ENCODE measurements around the gene POFUT1.
"Not testable (repeated sequence)": the region's sequence is repeated elsewhere in the genome, so short reads cannot be mapped to it uniquely, and the experiment has no call there.

The POFUT1 gene

DNA sequence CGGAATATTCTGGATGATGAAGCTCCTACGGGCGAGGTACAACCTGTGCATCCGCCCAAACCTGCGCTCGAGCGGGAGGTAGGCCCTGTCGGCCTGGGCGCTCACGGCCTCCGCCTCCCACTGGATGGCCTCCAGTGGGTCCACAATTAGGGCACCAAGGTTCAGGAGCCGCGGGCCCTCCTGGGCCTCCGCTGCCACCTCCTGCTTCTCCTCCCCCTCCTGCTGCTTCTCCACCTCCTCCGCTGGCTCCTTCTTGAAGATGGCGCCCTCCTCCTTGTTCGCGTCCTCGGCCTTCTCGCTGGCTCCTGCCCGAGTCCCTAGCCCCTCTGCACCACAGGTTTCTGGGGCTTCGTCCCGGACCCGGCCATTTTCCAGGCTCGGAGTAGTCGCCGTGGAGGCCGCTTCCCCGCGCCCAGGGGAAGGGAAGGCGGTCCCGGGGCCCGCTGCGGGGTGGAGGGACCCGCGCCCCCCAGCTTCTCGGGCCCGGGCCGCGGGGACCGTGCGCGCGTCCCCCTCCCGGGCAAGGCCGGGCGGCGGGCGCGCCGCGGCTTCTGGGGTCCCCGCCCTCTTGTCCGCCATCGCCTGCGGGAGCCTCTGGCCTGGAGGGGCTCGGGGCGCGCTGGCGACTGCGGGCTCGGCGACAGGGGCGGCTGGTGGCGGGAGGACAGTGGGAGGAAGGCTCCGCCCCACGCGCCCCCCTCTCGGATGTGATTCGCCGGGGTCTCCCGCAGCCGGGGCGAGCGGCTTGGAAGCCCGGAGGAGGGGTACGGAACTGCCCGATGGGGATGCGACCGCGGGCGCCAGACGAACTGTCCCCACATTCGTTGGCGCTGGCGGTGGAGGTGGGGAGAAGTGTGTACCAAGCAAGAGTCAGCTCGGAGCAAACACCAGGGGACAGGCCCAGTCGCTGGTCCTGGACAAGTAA lies 17.7 kb upstream of the POFUT1 start:
- peak; percentile 29 for DNase-seq (ENCODE audit: low spot score)

DNA sequence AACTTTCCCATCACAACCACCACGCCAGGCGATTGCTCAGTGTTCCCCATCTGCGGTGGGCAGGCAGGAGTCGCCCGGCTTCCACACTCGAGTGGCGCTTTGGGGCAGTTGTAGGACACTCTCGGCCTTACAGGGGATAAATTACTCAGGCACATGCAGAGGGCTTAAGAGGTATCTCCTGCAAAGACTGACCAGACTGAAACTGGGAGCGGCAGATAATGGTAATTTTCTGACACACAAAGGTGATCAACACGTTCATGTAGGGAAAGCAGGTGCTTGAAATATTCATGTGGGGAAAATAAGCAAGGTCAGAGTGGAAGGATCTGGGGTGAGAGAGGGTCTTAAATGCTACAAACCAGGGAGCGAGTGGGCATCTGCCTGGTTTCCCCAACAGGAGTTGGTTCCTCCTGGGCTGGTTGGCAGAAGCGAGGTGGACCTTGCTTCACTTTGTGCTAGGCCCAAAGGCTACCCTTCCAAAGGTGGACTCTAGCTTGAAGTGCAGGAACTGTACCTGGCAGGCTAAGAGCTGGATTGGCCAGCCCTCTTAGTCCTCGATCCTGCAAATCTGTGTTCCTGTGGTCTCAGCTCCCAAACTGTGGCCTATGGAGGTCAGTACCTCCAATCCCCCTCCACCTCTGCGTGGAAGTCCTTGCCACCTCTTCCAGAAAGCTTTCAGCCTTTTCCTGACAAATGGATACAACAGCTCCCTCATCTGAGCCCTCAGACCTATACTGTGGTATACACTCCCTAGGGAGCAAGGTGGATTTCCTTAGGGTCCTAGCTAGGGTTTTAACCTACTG lies 16.9 kb upstream of the POFUT1 start:
- no peak for DNase-seq (ENCODE audit: low spot score)

DNA sequence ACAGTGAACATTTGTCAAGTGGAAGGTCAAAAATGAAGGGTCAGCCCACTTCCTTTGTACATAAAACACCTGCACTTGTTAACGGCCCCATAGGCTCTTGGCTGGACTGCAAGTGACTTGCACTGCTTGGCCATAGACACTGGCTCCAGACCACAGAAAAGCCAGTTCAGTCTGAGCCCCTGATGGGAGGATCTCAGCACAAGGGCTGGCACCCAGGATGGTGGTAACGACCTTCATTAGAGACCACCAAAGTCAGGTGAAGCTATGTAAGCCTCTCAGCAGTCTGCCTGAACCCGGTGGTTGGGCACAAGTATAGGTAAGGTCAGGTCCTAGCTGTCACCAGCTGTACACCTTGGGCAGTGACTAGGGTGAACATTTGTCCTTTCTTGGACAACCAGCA lies 16.3 kb upstream of the POFUT1 start:
- no peak for DNase-seq (ENCODE audit: low spot score)

DNA sequence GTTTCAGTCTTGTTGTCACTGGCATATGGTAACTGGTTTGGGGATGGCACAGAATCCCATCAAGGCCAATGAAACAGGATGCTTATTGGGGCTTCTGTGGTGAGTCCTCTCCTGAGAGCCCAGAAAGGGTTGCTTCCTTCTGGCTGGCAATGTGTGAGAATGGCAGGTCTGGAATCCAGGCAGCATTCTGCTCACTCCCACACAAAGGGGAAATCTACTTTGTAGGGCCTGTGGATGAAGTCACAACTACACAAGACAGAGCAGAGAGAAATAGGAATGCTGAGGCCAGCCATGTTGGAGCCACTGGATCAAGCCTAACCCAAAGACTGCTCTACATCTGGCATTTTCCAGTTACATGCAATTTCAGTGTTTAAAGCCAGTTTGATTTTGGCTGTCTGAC lies 15.8 kb upstream of the POFUT1 start:
- no peak for DNase-seq (ENCODE audit: low spot score)

DNA sequence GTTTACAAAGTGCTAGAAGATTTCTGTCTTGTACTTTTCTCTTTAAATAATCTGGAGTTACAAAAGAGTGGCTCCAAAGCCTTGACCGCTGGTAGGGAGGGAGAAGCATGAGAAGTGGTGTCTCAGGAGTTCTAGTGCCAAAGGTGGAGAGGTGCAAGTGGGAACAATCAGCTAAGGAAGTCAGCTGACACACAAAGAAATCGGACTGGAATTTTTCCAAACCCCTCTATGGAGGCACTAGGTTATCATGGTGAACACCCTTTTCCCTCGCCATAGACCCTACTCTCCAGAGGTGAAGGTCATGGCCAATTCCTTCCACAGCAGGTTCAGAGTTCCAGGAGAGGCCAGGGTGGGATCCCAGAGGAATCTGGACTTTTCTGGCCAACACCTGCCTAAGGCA lies 15.0 kb upstream of the POFUT1 start:
- DNase-seq (ENCODE audit: low spot score) = no peak

DNA sequence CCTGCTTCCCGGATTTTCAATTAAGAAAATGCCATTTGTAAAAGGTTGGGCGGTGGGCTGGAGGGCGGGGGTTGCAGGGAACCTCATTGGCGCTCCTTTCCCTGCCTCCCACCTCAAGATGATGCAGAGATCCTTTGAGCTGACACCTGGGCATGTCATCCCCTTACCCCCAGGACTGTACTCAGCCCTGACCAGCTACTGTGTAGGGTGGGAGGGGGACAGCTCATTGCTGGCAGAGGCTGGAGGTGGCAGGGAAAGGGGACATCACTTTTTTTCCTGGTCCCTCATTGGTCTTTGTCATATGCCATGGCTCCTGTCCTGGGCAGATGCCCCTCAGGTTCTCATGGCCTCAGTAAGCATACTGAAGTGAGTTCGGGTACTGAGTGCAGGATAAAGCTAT lies 14.3 kb upstream of the POFUT1 start:
- DNase-seq (ENCODE audit: low spot score) = not testable (repeated sequence)

DNA sequence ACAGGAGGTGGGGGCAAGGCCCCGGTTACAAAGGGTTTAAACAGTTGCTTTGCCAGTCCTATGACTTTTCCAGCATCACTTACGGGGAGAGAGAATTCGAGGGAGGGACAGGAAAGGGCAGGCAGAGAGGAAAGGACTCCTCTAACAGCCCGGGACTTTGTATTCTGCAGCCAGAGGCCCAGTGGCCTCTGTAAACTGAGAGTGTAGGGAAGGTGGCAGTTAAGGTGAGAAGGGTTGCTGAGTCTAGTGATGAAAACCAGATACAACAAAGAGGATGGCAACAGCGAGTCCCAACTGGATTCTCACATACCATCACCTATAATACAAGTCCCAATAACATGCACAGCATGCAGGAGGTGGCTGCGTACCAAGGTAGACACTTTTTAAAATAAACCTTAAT lies 13.7 kb upstream of the POFUT1 start:
- no peak for DNase-seq (ENCODE audit: low spot score)

DNA sequence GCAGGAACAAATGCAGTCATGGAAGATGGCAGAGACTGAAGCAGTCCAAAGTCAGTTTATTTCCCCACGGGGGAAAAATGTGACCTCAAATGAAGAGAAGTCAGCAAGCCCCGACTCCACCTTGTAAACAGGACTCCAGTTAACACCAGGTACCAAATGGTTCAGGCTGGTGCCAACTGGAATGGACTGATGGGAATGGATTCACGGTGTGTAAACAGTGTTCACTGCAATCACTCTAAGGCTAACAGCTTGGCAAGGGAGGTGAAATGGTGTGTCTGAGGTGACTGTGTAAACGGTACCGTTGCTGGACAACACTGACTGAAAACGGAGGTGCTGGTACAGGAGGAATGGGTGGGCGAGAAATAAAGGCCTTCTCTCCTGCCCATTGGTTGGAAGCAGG lies 12.1 kb upstream of the POFUT1 start:
- no peak for DNase-seq (ENCODE audit: low spot score)

DNA sequence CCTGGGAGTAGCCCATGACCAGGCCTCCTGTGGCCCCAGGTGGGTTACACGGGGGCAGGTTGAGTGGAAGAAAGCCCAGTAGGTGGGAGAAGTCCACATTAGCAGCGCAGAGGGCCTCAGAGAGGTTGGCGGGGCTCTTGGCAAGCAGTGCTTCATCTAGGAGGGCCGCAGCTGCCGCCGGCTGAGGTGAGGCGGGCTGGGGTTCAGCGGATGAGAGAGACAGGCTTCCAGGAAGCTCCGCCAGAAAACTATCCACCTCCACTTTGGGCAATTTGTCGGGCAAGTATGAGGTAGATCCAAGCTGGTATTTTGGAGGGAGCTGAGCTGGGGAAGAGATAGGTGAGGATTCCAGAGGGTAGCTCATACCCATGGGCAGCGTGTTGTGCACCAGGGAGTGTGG lies 11.1 kb upstream of the POFUT1 start:
- DNase-seq (ENCODE audit: low spot score) = not testable (repeated sequence)

DNA sequence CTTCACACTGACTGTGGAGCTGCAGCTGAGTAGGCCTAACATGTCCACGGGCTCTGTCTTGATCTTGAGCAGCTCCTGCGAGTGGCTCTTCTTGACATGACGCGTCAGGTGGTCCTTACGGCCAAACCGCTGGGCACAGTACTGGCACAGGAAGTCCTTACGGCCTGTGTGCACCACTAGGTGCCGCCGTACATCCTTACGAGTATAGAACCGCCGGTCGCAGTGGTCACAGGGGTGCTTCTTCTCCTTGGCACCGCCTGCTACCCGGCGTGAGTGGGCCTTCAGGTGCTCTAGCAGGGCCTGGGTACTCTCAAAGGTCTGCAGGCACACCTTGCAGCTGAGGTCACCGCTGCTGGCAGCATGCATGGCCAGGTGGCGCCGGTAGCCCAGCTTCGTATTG lies 10.5 kb upstream of the POFUT1 start:
- DNase-seq (ENCODE audit: low spot score) = not testable (repeated sequence)

DNA sequence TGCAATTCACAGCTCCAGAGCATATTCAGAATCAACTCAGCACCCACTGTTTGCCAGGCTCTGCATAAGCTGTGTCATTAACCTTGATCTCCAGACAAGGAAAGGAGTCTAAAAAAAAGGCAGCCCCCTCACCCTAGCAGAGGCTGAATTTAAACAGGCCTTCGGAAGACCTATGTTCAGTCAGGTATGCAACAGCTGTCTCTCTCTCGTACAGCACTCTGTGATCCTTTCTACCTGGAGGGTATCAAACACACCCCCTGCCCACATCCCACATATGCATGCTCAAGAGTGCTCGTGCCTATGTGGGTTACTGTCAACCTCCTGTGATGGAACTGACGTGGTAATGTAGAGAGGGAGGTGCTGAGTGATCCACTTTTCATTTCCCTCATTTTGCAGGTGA lies 8.7 kb upstream of the POFUT1 start:
- no peak for DNase-seq (ENCODE audit: low spot score)

DNA sequence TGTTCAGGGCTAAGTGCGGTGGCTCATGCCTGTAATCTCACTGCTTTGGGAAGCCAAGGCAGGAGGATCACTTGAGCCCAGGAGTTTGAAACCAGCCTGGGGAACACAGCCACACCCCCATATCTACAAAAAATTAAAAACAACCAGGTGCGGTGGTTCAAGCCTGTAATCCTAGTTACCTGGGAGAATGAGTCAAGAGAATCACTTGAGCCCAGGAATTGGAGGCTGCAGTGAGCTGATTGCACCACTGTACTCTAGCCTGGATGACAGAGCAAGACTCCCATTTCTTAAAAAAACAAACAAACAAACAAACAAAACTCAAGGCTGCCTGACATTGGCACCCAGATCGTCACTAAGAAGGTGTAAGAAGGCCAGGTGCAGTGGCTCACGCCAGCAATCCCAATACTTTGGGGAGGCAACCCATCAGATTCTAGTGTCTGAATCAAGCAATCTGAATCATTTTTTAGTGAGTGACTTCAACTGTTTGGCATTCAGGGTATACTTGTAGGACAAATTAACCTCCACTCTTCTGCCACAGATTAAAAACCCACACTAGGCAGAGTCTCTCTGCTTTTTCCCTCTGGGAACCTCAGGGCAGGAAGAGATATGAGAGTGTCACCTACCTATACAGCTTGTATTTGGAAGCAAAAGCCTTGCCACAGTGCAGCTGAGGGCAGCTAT lies 6.2 kb upstream of the POFUT1 start:
- DNase-seq (ENCODE audit: low spot score) = no peak

DNA sequence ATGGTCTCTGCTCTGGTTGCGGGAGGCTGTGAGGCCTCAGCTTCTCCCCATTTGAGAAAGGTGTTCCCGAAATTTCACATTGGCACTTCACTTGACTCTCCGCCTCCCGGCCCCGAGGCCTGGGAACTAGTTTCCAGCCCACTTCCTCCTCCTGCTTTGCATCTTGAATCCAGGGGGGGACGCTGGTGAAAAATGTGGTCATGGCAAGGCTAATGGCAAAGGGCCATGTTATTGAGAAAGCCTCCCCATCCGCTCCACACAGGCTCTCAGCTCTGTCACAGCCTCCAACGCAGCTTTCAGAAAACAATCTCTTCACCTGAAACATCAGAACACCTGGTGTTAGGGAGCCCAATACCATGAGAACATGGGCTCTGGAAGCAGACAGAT lies 5.7 kb upstream of the POFUT1 start:
- DNase-seq (ENCODE audit: low spot score) = no peak

DNA sequence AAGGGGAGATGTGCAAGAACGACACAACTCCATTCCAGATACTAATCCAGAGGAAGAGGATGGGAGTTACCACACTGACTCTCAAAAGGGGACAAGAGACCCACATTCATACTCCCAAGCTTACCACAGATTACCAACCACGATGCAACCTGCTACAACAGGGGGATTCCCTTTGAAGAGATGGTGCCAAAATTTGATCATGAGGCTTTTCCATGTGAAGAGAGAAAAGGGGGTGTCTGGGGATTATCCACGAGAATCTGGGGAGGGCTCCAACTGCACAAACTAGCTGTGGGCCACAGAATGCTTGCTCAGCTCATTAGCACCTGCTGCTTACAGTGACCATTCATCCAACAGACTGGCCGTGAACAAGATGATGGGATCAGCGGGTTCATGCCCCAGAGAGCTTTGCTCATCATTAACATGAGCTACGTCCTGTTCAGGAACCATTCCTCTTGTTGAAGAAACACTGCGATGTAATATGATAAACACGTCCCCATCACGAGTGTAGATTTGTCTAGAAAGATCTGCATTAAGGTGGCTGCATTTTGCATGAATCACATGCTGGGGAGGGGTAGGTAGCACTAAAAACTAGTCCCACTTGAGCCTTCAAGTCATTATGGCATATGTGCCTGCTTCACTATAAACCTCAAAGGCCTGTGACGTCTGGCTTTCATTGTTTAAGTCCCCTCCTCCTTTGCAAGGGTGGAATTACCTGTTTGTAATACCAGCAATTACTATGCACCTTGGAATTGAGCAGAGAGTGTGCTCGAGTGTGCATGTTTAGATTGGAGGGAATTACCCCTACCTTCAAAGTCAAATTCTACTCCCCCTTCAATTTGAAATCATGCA lies 4.1 kb upstream of the POFUT1 start:
- DNase-seq (ENCODE audit: low spot score) = no peak

DNA sequence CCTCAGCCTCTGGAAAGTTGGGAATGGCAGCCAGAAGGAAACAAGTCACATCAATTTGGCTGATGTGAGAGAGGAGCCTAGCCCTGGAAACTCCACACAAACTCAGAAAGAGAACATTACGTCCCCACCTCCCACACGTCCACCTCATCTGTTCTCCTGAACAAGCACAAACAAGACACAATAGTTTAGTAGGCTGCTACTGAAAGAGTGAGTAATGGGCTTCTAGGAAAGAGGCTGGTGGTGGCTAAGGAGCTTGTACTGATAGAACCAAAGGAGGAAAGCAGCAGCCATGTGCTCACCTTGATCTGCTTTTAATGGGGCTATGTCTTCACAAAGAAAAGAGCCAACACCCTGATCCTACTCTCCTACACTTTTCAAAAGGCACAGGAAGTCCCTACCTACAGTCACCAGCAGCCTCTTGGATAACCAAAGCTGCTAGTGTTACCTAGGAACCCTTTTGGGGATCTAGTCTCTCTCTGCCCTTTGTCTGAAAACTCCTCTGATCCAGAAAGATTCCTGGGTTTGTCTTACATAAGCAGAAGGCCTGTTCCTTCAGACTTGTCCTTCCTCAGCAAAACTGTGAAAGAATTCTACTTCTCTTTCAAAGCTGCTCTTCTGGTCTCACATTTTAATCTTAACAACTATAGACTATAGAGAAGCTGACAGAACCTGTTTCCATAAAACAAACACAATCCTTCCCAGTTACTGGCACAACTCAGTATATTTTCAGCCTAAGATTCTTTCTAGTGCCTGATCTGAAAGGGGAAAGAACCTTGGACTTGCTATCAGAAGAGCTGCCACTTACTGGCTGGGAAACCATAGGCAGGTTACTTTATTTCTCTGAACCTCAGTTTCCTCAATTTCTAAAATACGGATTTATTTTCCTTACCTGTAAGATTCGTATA lies 3.2 kb upstream of the POFUT1 start:
- peak; percentile 28 for DNase-seq (ENCODE audit: low spot score)

DNA sequence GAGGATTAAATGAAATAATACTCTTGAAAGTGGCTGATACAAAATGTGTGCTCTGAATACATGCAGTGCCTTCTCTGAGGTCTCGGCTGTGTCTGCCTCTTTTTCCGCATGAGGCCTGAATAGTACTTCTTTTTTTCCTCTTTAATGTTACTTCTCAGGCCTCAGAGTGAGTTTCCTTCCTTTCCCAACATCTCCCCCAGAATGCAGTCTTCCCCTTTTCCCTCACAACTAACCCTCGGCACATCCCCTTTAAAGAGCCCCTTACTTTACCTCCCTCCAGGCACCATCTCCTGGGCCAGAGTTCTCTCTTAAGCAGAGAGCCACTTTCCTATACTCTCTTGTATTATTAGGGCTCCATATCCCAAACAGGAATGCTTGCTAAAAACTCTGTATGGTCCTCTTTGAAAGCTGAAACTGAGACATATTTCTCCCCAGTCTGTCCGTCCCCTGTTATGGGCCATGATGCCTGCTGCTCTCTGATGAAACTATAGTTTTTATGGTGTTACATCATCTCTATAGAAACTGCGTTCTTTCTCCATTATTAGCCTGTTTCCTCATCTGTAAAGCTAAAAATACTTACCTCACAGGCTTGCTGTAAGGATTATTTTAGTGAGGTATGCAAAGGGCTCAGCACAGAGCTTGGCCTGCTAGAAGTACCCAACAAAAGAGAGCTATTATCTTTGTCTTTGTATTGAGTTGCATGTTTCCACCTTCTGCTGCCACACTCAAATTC lies 2.4 kb upstream of the POFUT1 start:
- DNase-seq (ENCODE audit: low spot score) = no peak

DNA sequence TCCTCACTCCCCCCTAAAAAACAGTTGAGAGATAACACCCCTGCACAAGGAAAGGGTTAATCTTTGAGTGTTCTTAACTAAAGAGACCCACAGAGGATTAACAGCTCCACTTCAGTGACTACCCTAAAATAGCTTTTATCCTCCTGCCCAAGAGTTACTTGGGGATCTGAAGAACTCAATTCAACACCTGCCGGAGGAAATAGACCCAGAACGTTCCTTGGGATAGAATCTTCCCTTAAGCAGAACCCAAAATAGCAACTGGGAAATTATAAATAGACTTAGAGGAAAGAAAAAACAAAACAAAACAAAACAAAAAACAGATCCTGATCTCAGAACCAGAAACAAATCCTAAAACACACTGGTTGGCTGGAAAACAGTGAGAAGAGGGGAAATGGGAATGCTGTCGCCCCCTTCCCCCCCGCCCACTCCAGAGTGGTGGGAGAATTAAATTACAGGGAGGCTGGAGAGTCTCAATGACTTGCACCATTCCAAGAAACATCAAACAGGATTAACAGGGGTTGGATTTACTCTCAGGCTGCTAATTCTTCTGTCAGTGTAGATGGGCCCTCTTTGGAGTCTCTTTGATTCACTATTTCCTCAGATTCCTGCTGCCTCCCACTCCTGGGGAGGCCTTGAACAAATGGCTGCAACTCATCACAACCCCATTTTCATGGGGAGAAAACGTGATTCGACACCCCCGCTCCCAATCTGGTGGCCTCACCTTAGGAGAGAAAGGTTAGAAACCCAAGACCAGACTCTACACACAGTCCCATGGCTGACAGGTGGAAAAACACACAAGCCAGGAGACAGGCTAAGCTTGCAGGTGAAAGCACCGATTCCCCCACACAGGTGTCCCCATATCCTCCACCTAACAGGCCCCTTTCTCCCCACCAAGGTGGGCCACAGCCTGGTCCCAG lies 1.6 kb upstream of the POFUT1 start:
- no peak for DNase-seq (ENCODE audit: low spot score)

DNA sequence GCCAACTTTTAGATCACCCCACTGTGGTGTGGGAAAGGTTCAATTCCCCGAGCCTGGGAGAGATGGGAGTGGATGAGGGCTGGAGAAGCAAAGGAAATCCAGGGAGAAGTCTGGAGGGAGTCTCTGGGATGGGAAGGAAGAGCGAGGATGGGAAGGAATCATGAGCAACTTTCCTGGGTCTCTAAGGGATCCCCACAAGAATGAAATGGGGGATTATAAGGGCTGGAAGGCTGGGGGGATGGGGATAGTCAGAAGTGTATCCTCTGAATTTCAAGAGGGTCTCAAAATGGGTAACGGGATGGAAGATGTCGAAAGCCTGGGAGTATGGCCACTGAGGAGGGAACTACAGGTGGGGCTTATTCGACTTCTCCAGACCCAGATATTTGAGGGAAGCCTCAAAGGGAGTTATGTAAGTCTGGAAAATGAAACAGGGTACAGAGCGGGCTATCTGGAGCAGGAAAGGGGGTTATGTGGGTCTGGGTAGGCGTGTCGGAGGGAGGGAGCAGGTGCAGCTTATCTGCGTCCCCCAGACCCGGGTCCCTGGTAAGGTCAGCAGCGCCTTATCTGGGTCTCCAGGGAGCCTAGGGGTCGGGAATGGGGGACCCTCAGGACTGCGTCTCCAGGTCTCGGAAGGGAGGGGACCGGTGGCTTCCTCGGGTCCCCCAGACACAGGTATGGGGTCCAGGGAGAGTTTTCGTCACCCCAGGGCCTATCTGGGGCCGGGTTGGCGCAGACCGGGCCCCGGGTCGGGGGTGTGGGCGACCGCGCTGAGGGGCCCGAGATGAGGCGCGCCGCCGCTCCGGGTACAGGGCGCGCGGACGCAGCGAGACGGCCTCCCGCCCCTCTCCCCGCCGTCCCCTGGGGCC lies 687 bp upstream of the POFUT1 start:
- DNase-seq (ENCODE audit: low spot score) = no peak

All from CD4-positive, alpha-beta T cell treated with Interleukin-15 for 4 hours (primary cell).